GM23338 (cell line): ENCODE results near the gene CDKL1. TPM values are rescaled to one million over a fixed set of nuclear protein-coding genes. Genes with fewer than 3 reads are reported as not detected.
"Not testable (repeated sequence)": the region's sequence is repeated elsewhere in the genome, so short reads cannot be mapped to it uniquely, and the experiment has no call there.

Source experiments
- ATAC-seq: fragments of 200-7000 bp; cut with Tn5 transposase; 3 replicates; pipeline ENCODE4 v1.9.1; 2020
- DNase-seq: peaks from one replicate; pipeline ENCODE4 v3.0.0-alpha.2; 2015; ENCODE audit warnings: low spot score
- H2AFZ ChIP-seq: fragments of 200-600 bp; sonication (generic); 2 replicates; pipeline ENCODE4 v1.8.0; 2016; ENCODE audit warnings: antibody characterized with exemption, mild to moderate bottlenecking, moderate library complexity
- H3F3A ChIP-seq: fragments of 200-600 bp; sonication (generic); replicated peaks from 2 replicates; pipeline ENCODE4 v1.8.0; 2017; ENCODE audit warnings: antibody characterized with exemption, mixed run types, low read depth
- H3K27ac ChIP-seq: fragments of 200-600 bp; sonication (generic); 2 replicates; pipeline ENCODE4 v1.6.1; 2016; ENCODE audit warnings: low read depth
- H3K27me3 ChIP-seq: fragments of 200-600 bp; sonication (generic); 2 replicates; pipeline ENCODE4 v1.8.0; 2016; ENCODE audit warnings: mild to moderate bottlenecking, mixed run types, moderate library complexity; ENCODE audit not compliant: insufficient read depth
- H3K36me3 ChIP-seq: fragments of 200-600 bp; sonication (generic); 2 replicates; pipeline ENCODE4 v1.8.0; 2016; ENCODE audit warnings: mild to moderate bottlenecking; ENCODE audit not compliant: insufficient read depth
- H3K4me1 ChIP-seq: fragments of 200-600 bp; sonication (generic); 2 replicates; pipeline ENCODE4 v1.8.0; 2016; ENCODE audit warnings: mild to moderate bottlenecking, moderate library complexity; ENCODE audit not compliant: insufficient read depth
- H3K4me2 ChIP-seq: fragments of 200-600 bp; sonication (generic); 2 replicates; pipeline ENCODE4 v1.7.1; 2017; ENCODE audit warnings: mixed run types
- H3K4me3 ChIP-seq: fragments of 200-600 bp; sonication (generic); 2 replicates; pipeline ENCODE4 v1.6.1; 2016; ENCODE audit warnings: mixed run types
- H3K79me2 ChIP-seq: fragments of 200-600 bp; sonication (generic); replicated peaks from 2 replicates; pipeline ENCODE4 v1.8.0; 2017; ENCODE audit warnings: mild to moderate bottlenecking; ENCODE audit not compliant: insufficient read depth
- H3K9me2 ChIP-seq: fragments of 200-600 bp; sonication (generic); 2 replicates; pipeline ENCODE4 v1.8.0; 2017; ENCODE audit not compliant: insufficient read depth
- H4K20me1 ChIP-seq: fragments of 200-600 bp; sonication (generic); replicated peaks from 2 replicates; pipeline ENCODE4 v1.8.0; 2017; ENCODE audit warnings: mild to moderate bottlenecking; ENCODE audit not compliant: insufficient read depth
- H3K27ac Mint-ChIP-seq: 2 replicates; pipeline ENCODE4 v1.8.0; 2020; ENCODE audit warnings: inconsistent platforms, mild to moderate bottlenecking, moderate library complexity, mixed read lengths
- H3K27me3 Mint-ChIP-seq: 3 replicates; pipeline ENCODE4 v1.8.0; 2022; ENCODE audit warnings: low read depth, mild to moderate bottlenecking, moderate library complexity, mixed read lengths, inconsistent platforms; ENCODE audit not compliant: insufficient read depth, poor library complexity
- H3K36me3 Mint-ChIP-seq: 3 replicates; pipeline ENCODE4 v1.8.0; 2021; ENCODE audit warnings: low read depth, mild to moderate bottlenecking, inconsistent platforms, moderate library complexity, mixed read lengths
- H3K4me1 Mint-ChIP-seq: 3 replicates; pipeline ENCODE4 v1.8.0; 2020; ENCODE audit warnings: mild to moderate bottlenecking, inconsistent platforms, mixed read lengths
- H3K4me3 Mint-ChIP-seq: 3 replicates; pipeline ENCODE4 v1.8.0; 2021; ENCODE audit warnings: moderate library complexity, mild to moderate bottlenecking, inconsistent platforms, mixed read lengths
- H3K9me3 Mint-ChIP-seq: 3 replicates; pipeline ENCODE4 v1.8.0; 2020; ENCODE audit warnings: moderate library complexity, mild to moderate bottlenecking, inconsistent platforms, mixed read lengths
- EZH2 ChIP-seq: fragments of 200-600 bp; sonication (generic); IDR thresholded peaks from one replicate; pipeline ENCODE4 v1.8.0; 2017; ENCODE audit warnings: antibody characterized with exemption, mild to moderate bottlenecking, low read depth; ENCODE audit not compliant: unreplicated experiment
- polyA plus RNA-seq: library from polyadenylated mRNA; unstranded; fragments of >200 nt; fragmentation: Nextera tagmentation; extraction: Ambion mirVana; gene quantifications from 2 replicates; pipeline ENCODE4 v1.2.1, GENCODE V29; 2016
- total RNA-seq: library from RNA; depleted of rRNA; stranded (reverse); fragments of >200 nt; shearing (Covaris generic); gene quantifications from 2 replicates; pipeline ENCODE4 v1.2.3, GENCODE V29; 2014
- TF ChIP-seq, protein P1 (sequence below): IDR thresholded peaks from 2 replicates; pipeline ENCODE4 v1.6.1; 2016; ENCODE audit warnings: antibody characterized with exemption
- TF ChIP-seq, protein P2 (sequence below), 2 experiments: fragments of 200-600 bp in 1 of 2; sonication (generic) in 1 of 2; conservative IDR thresholded peaks; 2 replicates each; pipeline versions ENCODE4 v1.5.1 to v1.6.1; 2016 to 2017; ENCODE audit warnings: antibody characterized with exemption in 2 of 2, low read depth in 2 of 2, mild to moderate bottlenecking in 2 of 2, moderate library complexity in 1 of 2
- TF ChIP-seq, protein P3 (sequence below): fragments of 250-450 bp; sonication (Bioruptor Pico); IDR thresholded peaks from 2 replicates; pipeline ENCODE4 v1.5.0; 2020; ENCODE audit warnings: mild to moderate bottlenecking, moderate library complexity

CDKL1 gene
- total and polyA plus RNA-seq, 2 experiments from 2014 or later: 0.52 TPM

DNA sequence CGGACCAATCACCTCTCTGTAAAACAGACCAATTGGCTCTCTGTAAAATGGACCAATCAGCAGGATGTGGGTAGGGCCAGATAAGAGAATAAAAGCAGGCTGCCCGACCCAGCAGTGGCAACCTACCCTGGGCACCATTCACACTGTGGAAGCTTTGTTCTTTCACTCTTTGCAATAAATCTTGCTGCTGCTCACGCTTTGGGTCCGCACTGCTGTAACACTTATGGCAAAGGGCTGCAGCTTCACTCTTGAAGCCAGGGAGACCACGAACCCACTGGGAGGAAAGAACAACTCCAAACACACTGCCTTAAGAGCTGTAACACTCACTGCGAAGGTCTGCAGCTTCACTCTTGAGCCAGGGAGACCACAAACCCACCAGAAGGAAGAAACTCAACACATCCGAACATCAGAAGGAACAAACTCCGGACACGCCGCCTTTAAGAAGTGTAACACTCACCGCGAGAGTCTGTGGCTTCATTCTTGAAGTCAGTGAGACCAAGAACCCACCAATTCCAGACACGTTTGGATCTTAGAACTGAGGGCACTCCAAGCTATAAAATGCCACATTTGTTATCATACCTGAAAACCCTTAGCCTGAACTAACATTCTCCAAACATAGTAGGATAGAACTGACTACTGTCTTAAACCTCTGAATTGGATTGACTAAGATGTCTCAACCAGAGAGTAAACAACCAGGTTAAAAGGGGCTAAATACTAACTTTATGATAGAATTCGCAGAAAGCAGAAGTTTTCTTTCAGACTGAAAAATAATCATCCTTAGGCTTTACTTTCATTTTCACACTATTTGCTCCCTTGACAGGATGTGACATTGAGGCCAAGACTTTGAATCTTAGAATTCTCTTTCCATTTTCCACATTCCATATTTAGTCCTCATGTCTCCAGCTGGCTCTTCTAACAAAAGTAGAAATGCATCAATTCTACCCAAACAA is 33.6 kb downstream of the CDKL1 start (continued):
- TF ChIP-seq, protein P1, sequence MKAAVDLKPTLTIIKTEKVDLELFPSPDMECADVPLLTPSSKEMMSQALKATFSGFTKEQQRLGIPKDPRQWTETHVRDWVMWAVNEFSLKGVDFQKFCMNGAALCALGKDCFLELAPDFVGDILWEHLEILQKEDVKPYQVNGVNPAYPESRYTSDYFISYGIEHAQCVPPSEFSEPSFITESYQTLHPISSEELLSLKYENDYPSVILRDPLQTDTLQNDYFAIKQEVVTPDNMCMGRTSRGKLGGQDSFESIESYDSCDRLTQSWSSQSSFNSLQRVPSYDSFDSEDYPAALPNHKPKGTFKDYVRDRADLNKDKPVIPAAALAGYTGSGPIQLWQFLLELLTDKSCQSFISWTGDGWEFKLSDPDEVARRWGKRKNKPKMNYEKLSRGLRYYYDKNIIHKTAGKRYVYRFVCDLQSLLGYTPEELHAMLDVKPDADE: no peak

DNA sequence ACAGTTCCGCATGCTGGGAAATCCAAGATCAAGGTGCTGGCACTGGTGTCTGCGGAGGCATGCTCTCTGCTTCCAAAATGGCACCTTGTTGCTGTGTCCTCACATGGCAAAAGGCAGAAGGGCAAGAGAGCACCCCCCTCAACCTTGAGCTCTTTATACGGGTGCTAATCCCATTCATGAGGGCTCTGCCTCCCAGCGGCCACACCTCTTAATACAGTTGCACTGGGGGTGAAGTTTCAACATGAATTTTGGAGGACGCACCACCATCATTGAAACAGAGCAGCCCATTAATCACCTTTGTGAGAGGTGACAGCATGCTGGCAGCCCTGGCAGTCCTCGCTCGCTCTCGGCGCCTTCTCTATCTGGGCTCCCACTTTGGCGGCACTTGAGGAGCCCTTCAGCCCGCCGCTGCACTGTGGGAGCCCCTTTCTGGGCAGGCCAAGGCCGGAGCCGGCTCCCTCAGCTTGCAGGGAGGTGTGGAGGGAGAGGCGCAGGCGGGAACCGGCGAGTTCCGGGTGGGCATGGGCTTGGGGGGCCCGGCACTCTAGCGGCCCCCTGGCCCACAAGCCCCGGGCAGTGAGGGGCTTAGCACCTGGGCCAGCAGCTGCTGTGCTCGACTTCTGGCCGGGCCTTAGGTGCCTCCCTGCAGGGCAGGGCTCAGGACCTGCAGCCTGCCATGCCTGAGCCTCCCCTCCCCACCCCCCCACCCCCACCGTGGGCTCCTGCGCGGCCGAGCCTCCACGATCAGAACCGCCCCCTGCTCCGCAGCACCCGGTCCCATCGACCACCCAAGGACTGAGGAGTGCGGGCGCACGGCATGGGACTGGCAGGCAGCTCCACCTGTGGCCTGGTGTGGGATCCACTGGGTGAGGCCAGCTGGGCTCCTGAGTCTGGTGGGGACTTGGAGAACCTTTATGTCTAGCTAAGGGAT is 34.9 kb downstream of the CDKL1 start:
- not testable (repeated sequence) for H3K4me3 ChIP-seq, H3K27me3 Mint-ChIP-seq, H3K9me2 ChIP-seq, H3K27ac Mint-ChIP-seq, H3K9me3 Mint-ChIP-seq, H3K36me3 Mint-ChIP-seq, H3K4me1 ChIP-seq, H3K4me2 ChIP-seq, H3F3A ChIP-seq, H4K20me1 ChIP-seq, H3K27me3 ChIP-seq, ATAC-seq, H3K36me3 ChIP-seq, H3K79me2 ChIP-seq, H3K4me3 Mint-ChIP-seq, H3K27ac ChIP-seq, H3K4me1 Mint-ChIP-seq
- peak overlapping the region; percentile 76 for H2AFZ ChIP-seq
- DNase-seq: peak; percentile 27
- TF ChIP-seq, protein P2, sequence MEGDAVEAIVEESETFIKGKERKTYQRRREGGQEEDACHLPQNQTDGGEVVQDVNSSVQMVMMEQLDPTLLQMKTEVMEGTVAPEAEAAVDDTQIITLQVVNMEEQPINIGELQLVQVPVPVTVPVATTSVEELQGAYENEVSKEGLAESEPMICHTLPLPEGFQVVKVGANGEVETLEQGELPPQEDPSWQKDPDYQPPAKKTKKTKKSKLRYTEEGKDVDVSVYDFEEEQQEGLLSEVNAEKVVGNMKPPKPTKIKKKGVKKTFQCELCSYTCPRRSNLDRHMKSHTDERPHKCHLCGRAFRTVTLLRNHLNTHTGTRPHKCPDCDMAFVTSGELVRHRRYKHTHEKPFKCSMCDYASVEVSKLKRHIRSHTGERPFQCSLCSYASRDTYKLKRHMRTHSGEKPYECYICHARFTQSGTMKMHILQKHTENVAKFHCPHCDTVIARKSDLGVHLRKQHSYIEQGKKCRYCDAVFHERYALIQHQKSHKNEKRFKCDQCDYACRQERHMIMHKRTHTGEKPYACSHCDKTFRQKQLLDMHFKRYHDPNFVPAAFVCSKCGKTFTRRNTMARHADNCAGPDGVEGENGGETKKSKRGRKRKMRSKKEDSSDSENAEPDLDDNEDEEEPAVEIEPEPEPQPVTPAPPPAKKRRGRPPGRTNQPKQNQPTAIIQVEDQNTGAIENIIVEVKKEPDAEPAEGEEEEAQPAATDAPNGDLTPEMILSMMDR (conservative IDR thresholded peaks at IDR 0.05; ENCODE audit: low read depth in 2 of 2): peak; percentile 13 to 19; a peak in 1 of 4 replicates

DNA sequence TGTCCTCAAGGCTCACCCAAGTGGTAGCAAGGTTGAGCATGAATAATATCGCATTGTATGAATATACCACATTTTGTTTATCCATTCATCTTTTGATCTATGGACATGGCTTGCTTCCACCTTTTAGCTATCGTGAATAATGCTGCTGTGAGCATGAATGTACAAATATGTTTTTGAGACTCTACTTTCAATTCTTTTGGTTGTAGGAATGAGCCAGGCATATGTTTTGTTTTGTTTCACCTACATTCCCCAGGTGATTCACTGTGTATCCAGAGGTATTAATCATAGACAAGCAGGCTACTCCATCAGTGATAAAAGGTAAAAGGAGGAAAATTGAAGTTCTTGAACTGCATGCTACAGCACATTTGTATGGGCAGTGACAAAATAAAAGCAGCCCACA is 35.8 kb downstream of the CDKL1 start:
- H3K27ac Mint-ChIP-seq: no peak overlapping the region
- Histone ChIP-seq H3K9me2 (no peaks in the 10 kb centered on the region), H3K27ac (no peak overlapping the region), H3K4me3 (no peak overlapping the region), H2AFZ (no peak overlapping the region), H4K20me1 (no peaks in the 10 kb centered on the region), H3K27me3 (no peaks in the 10 kb centered on the region), H3K4me2 (no peak overlapping the region), H3K36me3 (no peaks in the 10 kb centered on the region), H3K4me1 (no peaks in the 10 kb centered on the region), H3F3A (no peaks in the 10 kb centered on the region), H3K79me2 (no peaks in the 10 kb centered on the region)
- DNase-seq (no peak), ATAC-seq (no peak)
- no peaks in the 10 kb centered on the region for H3K36me3 Mint-ChIP-seq
- H3K9me3 Mint-ChIP-seq: no peaks in the 10 kb centered on the region
- H3K4me1 Mint-ChIP-seq: no peaks in the 10 kb centered on the region; the same call in 2 of the 3 replicates
- no peak overlapping the region for H3K4me3 Mint-ChIP-seq
- peaks cover 4% of the 10 kb centered on the region for H3K27me3 Mint-ChIP-seq
- TF ChIP-seq EZH2: no peak
- TF ChIP-seq, protein P3, sequence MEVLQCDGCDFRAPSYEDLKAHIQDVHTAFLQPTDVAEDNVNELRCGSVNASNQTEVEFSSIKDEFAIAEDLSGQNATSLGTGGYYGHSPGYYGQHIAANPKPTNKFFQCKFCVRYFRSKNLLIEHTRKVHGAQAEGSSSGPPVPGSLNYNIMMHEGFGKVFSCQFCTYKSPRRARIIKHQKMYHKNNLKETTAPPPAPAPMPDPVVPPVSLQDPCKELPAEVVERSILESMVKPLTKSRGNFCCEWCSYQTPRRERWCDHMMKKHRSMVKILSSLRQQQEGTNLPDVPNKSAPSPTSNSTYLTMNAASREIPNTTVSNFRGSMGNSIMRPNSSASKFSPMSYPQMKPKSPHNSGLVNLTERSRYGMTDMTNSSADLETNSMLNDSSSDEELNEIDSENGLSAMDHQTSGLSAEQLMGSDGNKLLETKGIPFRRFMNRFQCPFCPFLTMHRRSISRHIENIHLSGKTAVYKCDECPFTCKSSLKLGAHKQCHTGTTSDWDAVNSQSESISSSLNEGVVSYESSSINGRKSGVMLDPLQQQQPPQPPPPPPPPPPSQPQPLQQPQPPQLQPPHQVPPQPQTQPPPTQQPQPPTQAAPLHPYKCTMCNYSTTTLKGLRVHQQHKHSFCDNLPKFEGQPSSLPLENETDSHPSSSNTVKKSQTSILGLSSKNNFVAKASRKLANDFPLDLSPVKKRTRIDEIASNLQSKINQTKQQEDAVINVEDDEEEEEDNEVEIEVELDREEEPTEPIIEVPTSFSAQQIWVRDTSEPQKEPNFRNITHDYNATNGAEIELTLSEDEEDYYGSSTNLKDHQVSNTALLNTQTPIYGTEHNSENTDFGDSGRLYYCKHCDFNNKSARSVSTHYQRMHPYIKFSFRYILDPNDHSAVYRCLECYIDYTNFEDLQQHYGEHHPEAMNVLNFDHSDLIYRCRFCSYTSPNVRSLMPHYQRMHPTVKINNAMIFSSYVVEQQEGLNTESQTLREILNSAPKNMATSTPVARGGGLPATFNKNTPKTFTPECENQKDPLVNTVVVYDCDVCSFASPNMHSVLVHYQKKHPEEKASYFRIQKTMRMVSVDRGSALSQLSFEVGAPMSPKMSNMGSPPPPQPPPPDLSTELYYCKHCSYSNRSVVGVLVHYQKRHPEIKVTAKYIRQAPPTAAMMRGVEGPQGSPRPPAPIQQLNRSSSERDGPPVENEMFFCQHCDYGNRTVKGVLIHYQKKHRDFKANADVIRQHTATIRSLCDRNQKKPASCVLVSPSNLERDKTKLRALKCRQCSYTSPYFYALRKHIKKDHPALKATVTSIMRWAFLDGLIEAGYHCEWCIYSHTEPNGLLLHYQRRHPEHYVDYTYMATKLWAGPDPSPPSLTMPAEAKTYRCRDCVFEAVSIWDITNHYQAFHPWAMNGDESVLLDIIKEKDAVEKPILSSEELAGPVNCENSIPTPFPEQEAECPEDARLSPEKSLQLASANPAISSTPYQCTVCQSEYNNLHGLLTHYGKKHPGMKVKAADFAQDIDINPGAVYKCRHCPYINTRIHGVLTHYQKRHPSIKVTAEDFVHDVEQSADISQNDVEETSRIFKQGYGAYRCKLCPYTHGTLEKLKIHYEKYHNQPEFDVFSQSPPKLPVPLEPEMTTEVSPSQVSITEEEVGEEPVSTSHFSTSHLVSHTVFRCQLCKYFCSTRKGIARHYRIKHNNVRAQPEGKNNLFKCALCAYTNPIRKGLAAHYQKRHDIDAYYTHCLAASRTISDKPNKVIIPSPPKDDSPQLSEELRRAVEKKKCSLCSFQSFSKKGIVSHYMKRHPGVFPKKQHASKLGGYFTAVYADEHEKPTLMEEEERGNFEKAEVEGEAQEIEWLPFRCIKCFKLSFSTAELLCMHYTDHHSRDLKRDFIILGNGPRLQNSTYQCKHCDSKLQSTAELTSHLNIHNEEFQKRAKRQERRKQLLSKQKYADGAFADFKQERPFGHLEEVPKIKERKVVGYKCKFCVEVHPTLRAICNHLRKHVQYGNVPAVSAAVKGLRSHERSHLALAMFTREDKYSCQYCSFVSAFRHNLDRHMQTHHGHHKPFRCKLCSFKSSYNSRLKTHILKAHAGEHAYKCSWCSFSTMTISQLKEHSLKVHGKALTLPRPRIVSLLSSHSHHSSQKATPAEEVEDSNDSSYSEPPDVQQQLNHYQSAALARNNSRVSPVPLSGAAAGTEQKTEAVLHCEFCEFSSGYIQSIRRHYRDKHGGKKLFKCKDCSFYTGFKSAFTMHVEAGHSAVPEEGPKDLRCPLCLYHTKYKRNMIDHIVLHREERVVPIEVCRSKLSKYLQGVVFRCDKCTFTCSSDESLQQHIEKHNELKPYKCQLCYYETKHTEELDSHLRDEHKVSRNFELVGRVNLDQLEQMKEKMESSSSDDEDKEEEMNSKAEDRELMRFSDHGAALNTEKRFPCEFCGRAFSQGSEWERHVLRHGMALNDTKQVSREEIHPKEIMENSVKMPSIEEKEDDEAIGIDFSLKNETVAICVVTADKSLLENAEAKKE: no peak
